K562 (cell line): ENCODE results near the gene PLD5. TPM values are rescaled to one million over a fixed set of nuclear protein-coding genes. Genes with fewer than 3 reads are reported as not detected.

Experiments
- ATAC-seq: fragments of 200-7000 bp; cut with Tn5 transposase; 3 replicates; pipeline ENCODE4 v1.9.1; 2020; ENCODE audit warnings: moderate library complexity
- BruUV-seq: library from RNA; stranded (reverse); fragments of 400-500 nt; replicated peaks from 2 replicates; lab custom pipeline; 2021; lab: Mats Ljungman, UMichigan
- CTCF ChIA-PET: fragments of 300-600 bp; formaldehyde crosslinking; extraction: SDS; loops from one replicate; lab custom pipeline; 2021; ENCODE audit warnings: low intra/inter-chr PET ratio; lab: Yijun Ruan, JAX
- POLR2A ChIA-PET: fragments of 300-600, 350-650 bp; sonication (Branson Sonifier 250); formaldehyde crosslinking; extraction: SDS; loops from one replicate; lab custom pipeline; 2021; ENCODE audit warnings: antibody characterized with exemption, inconsistent platforms; lab: Yijun Ruan, JAX
- DNase-seq, 4 experiments: peaks; one replicate each; pipeline versions ENCODE4 v3.0.0 to v3.0.0-alpha.2; 2011 to 2018; ENCODE audit warnings: low spot score in 3 of 4, mixed read lengths in 3 of 4; ENCODE audit errors: extremely low read depth in 1 of 4
- FAIRE-seq: peaks from 2 replicates; lab custom pipeline; 2011; peaks lifted over from hg19 to GRCh38; lab: Jason Lieb, UNC
- H2AFZ ChIP-seq: 2 replicates; pipeline ENCODE4 v1.6.0; 2011; ENCODE audit warnings: low read depth, low read length, control low read depth, inconsistent platforms
- H3K27ac ChIP-seq: fragments of 200-600 bp; 3 replicates; pipeline ENCODE4 v1.8.0; 2011; ENCODE audit warnings: low read depth, mild to moderate bottlenecking, control low read depth, inconsistent platforms, low read length, moderate library complexity, mixed read lengths; ENCODE audit errors: extremely low read depth
- H3K27me3 ChIP-seq, 2 experiments: fragments of 300-600 bp in 1 of 2; 2 replicates in 1 of 2; 3 replicates in 1 of 2; pipeline versions ENCODE4 v1.6.0 to v1.8.0; 2011; ENCODE audit warnings: inconsistent platforms in 2 of 2, low read length in 2 of 2, mild to moderate bottlenecking in 1 of 2, mixed read lengths in 1 of 2, moderate library complexity in 1 of 2; ENCODE audit not compliant: control insufficient read depth in 2 of 2, insufficient read depth in 2 of 2
- H3K36me3 ChIP-seq: fragments of 300-600 bp; 3 replicates; pipeline ENCODE4 v1.8.0; 2011; ENCODE audit warnings: mild to moderate bottlenecking, low read length, inconsistent platforms; ENCODE audit not compliant: control insufficient read depth, insufficient read depth
- H3K4me1 ChIP-seq, 2 experiments: fragments of 200-600 bp in 1 of 2; replicated peaks in 1 of 2; 2 replicates in 1 of 2; 3 replicates in 1 of 2; pipeline versions ENCODE4 v1.5.1 to v1.8.0; 2011; ENCODE audit warnings: inconsistent platforms in 2 of 2, low read length in 2 of 2, mild to moderate bottlenecking in 1 of 2, mixed read lengths in 1 of 2, moderate library complexity in 1 of 2; ENCODE audit not compliant: control insufficient read depth in 2 of 2, insufficient read depth in 2 of 2
- H3K4me2 ChIP-seq: 2 replicates; pipeline ENCODE4 v1.6.1; 2011; ENCODE audit warnings: low read length, control low read depth, inconsistent platforms, mixed read lengths; ENCODE audit not compliant: insufficient read depth
- H3K4me3 ChIP-seq: fragments of 200-600 bp; sonication (generic), shearing (Covaris generic); 2 replicates; pipeline ENCODE4 v1.5.1; 2016; ENCODE audit warnings: control low read depth, inconsistent platforms
- H3K79me2 ChIP-seq: fragments of 200-600 bp; 3 replicates; pipeline ENCODE4 v1.8.0; 2011; ENCODE audit warnings: low read length, inconsistent platforms; ENCODE audit not compliant: control insufficient read depth, insufficient read depth
- H3K9ac ChIP-seq, 2 experiments: 2 replicates each; pipeline versions ENCODE4 v1.6.0 to v1.6.1; 2011; ENCODE audit warnings: low read depth in 2 of 2, low read length in 2 of 2, control low read depth in 1 of 2, inconsistent platforms in 1 of 2, mild to moderate bottlenecking in 1 of 2, mixed read lengths in 1 of 2; ENCODE audit not compliant: insufficient read depth in 1 of 2
- H3K9me1 ChIP-seq: one replicate; pipeline ENCODE4 v1.6.0; 2011; ENCODE audit warnings: inconsistent platforms, mild to moderate bottlenecking, low read length, moderate library complexity; ENCODE audit not compliant: control insufficient read depth, insufficient read depth
- H3K9me3 ChIP-seq: replicated peaks from 2 replicates; pipeline ENCODE4 v1.5.1; 2011; ENCODE audit warnings: low read depth, low read length, inconsistent platforms; ENCODE audit not compliant: control insufficient read depth, insufficient read depth
- H4K20me1 ChIP-seq: replicated peaks from 2 replicates; pipeline ENCODE4 v1.6.1; 2011; ENCODE audit warnings: low read length, inconsistent platforms, mixed read lengths; ENCODE audit not compliant: control insufficient read depth, insufficient read depth
- CBFA2T3 ChIP-seq: fragments of 450-650 bp; IDR thresholded peaks from 2 replicates; pipeline ENCODE4 v1.6.1; 2017
- CUX1 ChIP-seq: fragments of 200-800 bp; sonication (Bioruptor generic); IDR thresholded peaks from 2 replicates; pipeline ENCODE4 v1.6.1; 2016; ENCODE audit warnings: missing genetic modification characterization, missing compliant biosample characterization
- DMBX1 ChIP-seq: fragments of 250-450 bp; sonication (Bioruptor Pico); IDR thresholded peaks from 2 replicates; pipeline ENCODE4 v1.8.0; 2022; ENCODE audit warnings: inconsistent platforms, mild to moderate bottlenecking, moderate library complexity, borderline replicate concordance
- FOXJ3 ChIP-seq: sonication (generic); formaldehyde crosslinking; IDR thresholded peaks from 2 replicates; pipeline ENCODE4 v1.4.0; 2020; ENCODE audit warnings: mild to moderate bottlenecking, missing genetic modification reagents
- SIX5 ChIP-seq, 2 experiments: IDR thresholded peaks; 2 replicates each; pipeline ENCODE4 v1.6.1; 2011; ENCODE audit warnings: low read length in 2 of 2, borderline replicate concordance in 1 of 2, low read depth in 1 of 2, mild to moderate bottlenecking in 1 of 2, moderate library complexity in 1 of 2; ENCODE audit not compliant: insufficient read depth in 1 of 2
- WGBS: fragments of 100-300 bp; shearing (Covaris generic); methylation state at CpG from one replicate; pipeline ENCODE4 v1.1.6; 2016; ENCODE audit warnings: low coverage, mixed read lengths; ENCODE audit not compliant: insufficient coverage; ENCODE audit errors: missing lambda C conversion rate; 5-methylcytosine and 5-hydroxymethylcytosine counted together
- in situ Hi-C: fragments of 300-500 bp; cut with MboI; formaldehyde crosslinking; loops from 4 replicates; pipeline ENCODE4 v1.15.0; 2018; ENCODE audit warnings: inconsistent platforms, mixed read lengths
- intact Hi-C: fragments of 100-400 bp; cut with micrococcal nuclease; formaldehyde crosslinking; loops from 2 replicates; pipeline ENCODE4 v1.14.2; 2022
- polyA plus RNA-seq, 8 experiments: library from polyadenylated mRNA; depleted of rRNA in 4 of 8; stranded (reverse) in 5 of 8; unstranded in 3 of 8; fragments of >200 nt; fragmentation: Nextera tagmentation in 2 of 8; fragmentation: Illumina TruSeq in 1 of 8; extraction: Ambion mirVana in 2 of 8; extraction: Trizol in 1 of 8; gene quantifications; 2 replicates each; pipeline versions ENCODE4 v1.2.1 to v1.2.3, GENCODE V29; 2011 to 2014; ENCODE audit warnings: inconsistent platforms in 1 of 8, missing spikeins in 1 of 8
- total RNA-seq, 7 experiments: library from RNA; depleted of rRNA in 6 of 7; stranded (reverse); fragments of >200 nt in 6 of 7; fragmentation: Illumina TruSeq in 2 of 7; extraction: Trizol in 2 of 7; gene quantifications; 2 replicates each; pipeline versions ENCODE4 v1.2.1 to v1.2.3, GENCODE V29; 2011 to 2021; ENCODE audit warnings: low replicate concordance in 1 of 7
- TF ChIP-seq, protein P1 (sequence below): sonication (generic); formaldehyde crosslinking; IDR thresholded peaks from 2 replicates; pipeline ENCODE4 v1.8.0; 2022; ENCODE audit warnings: mild to moderate bottlenecking, missing genetic modification reagents

Gene PLD5
- total and polyA plus RNA-seq, 9 of the 15 experiments (the other 6 are each of a cell fraction or from before 2014, with no cell fraction given), result not detected

DNA sequence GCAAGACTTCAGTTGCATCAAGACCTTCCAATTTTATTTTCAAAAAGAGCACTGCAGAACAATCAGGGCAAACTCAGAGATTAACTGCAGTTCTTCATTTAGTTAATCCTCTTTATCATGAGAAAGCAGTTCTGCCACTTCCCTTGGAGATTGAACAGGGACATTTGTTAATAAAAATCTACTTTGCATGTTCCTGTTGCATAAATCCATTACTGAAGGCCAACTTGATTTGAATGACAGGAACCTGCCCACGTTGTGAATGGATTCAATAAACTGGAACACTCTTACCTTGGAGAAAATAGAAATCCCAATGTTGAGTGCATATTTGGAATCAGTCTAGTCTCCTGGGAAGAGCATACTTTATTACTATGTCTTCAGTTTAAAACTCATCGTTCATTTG is 19.6 kb upstream of the PLD5 start:
- Histone ChIP-seq H4K20me1 (no peaks in the 10 kb centered on the region), H3K9me1 (no peaks in the 10 kb centered on the region), H3K4me1 (no peaks in the 10 kb centered on the region), H3K9me3 (no peaks in the 10 kb centered on the region; the same call in none of the 2 replicates), H3K9ac (no peak overlapping the region), H3K4me2 (no peak overlapping the region), H3K36me3 (no peaks in the 10 kb centered on the region), H3K4me3 (no peak overlapping the region), H2AFZ (no peak overlapping the region), H3K27ac (no peak overlapping the region), H3K27me3 (no peaks in the 10 kb centered on the region), H3K79me2 (no peaks in the 10 kb centered on the region)
- no TSS peak for BruUV-seq
- WGBS, result 0% methylated on average over 2 of the region's 2 CpGs
- TF ChIP-seq FOXJ3 (CRISPR knock-in tag), result no peak
- TF ChIP-seq DMBX1 (CRISPR knock-in tag), result no peak
- TF ChIP-seq, protein P1, sequence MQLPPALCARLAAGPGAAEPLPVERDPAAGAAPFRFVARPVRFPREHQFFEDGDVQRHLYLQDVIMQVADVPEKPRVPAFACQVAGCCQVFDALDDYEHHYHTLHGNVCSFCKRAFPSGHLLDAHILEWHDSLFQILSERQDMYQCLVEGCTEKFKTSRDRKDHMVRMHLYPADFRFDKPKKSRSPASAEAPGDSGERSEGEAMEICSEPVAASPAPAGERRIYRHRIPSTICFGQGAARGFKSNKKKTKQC (CRISPR knock-in tag), result no peak
- no peak for TF ChIP-seq CUX1 (CRISPR knock-in tag)
- TF ChIP-seq SIX5 (IDR thresholded peaks at IDR 0.05; ENCODE audit: borderline replicate concordance in 1 of 2, insufficient read depth in 1 of 2, low read depth in 1 of 2, low read length in 2 of 2), result no peak
- no peak for TF ChIP-seq CBFA2T3
- FAIRE-seq (no peak), DNase-seq (no peak), ATAC-seq (no peak)
- CTCF ChIA-PET, result no interaction called here
- POLR2A ChIA-PET, result no interaction called here
- in situ Hi-C loops (no loop called here), intact Hi-C loops (no loop called here)
